Dendritic cell treated with granulocyte-macrophage colony-stimulating factor and Interleukin-4, amounts not matched to agents 40 ng/mL and 50 ng/mL, for 4 days (primary cell): ENCODE results near the gene IGSF23.
"Not testable (repeated sequence)": the region's sequence is repeated elsewhere in the genome, so short reads cannot be mapped to it uniquely, and the experiment has no call there.

Experiments
- H3K27ac Mint-ChIP-seq: one replicate; pipeline ENCODE4 v1.8.0; 2022; ENCODE audit warnings: mild to moderate bottlenecking, mixed read lengths
- H3K27me3 Mint-ChIP-seq: one replicate; pipeline ENCODE4 v1.8.0; 2022; ENCODE audit warnings: mild to moderate bottlenecking, mixed read lengths
- H3K36me3 Mint-ChIP-seq: one replicate; pipeline ENCODE4 v1.8.0; 2022; ENCODE audit warnings: low read depth, mixed read lengths
- H3K4me1 Mint-ChIP-seq: one replicate; pipeline ENCODE4 v1.8.0; 2022; ENCODE audit warnings: low read depth, mixed read lengths
- H3K4me3 Mint-ChIP-seq: one replicate; pipeline ENCODE4 v1.8.0; 2022; ENCODE audit warnings: mild to moderate bottlenecking, moderate library complexity, mixed read lengths
- H3K9me3 Mint-ChIP-seq: one replicate; pipeline ENCODE4 v1.8.0; 2022; ENCODE audit warnings: mixed read lengths
- intact Hi-C: fragments of 100-400 bp; cut with micrococcal nuclease; formaldehyde crosslinking; loops from one replicate; pipeline ENCODE4 v1.15.0; 2022

Gene IGSF23

GRCh38 chr19:44610497-44610896 is 2.9 kb upstream of the IGSF23 start:
- H3K4me3 Mint-ChIP-seq, H3K36me3 Mint-ChIP-seq, H3K9me3 Mint-ChIP-seq, H3K27me3 Mint-ChIP-seq: not testable (repeated sequence)
- intact Hi-C loops: loop anchor here (5.0 kb wide), 1 partner anchor 47 kb away; no protein-coding TSS in a partner anchor
- H3K4me1 Mint-ChIP-seq: peaks cover 30% of the 10 kb centered on the region
- H3K27ac Mint-ChIP-seq: peak overlapping the region; percentile 32

GRCh38 chr19:44611812-44612295 is 1.5 kb upstream of the IGSF23 start:
- H3K9me3 Mint-ChIP-seq: no peaks in the 10 kb centered on the region
- H3K4me1 Mint-ChIP-seq: peaks cover 31% of the 10 kb centered on the region
- H3K4me3 Mint-ChIP-seq: no peak overlapping the region
- intact Hi-C loops: loop anchor here (5.0 kb wide), 1 partner anchor 45 kb away; no protein-coding TSS in a partner anchor
- no peak overlapping the region for H3K27ac Mint-ChIP-seq
- no peaks in the 10 kb centered on the region for H3K36me3 Mint-ChIP-seq
- no peaks in the 10 kb centered on the region for H3K27me3 Mint-ChIP-seq

- H3K27ac Mint-ChIP-seq: no peak overlapping the region
- H3K4me1 Mint-ChIP-seq: peaks cover 31% of the 10 kb centered on the region
- no peak overlapping the region for H3K4me3 Mint-ChIP-seq
- intact Hi-C loops: loop anchor here (5.0 kb wide), 1 partner anchor 43 kb away; no protein-coding TSS in a partner anchor
- H3K36me3 Mint-ChIP-seq: no peaks in the 10 kb centered on the region
- no peaks in the 10 kb centered on the region for H3K9me3 Mint-ChIP-seq
- H3K27me3 Mint-ChIP-seq: no peaks in the 10 kb centered on the region
Measured at GRCh38 chr19:44614313-44614712, 950 bp downstream of the IGSF23 start.

- Mint-ChIP-seq H3K27ac (no peak overlapping the region), H3K27me3 (no peaks in the 10 kb centered on the region), H3K4me1 (peaks cover 35% of the 10 kb centered on the region), H3K9me3 (no peaks in the 10 kb centered on the region), H3K4me3 (no peak overlapping the region), H3K36me3 (no peaks in the 10 kb centered on the region)
- intact Hi-C loops: no loop called here
Measured at GRCh38 chr19:44615863-44616247, 2.5 kb downstream of the IGSF23 start.

GRCh38 chr19:44617110-44617880 is 3.9 kb downstream of the IGSF23 start:
- no peaks in the 10 kb centered on the region for H3K36me3 Mint-ChIP-seq
- H3K9me3 Mint-ChIP-seq: no peaks in the 10 kb centered on the region
- H3K27me3 Mint-ChIP-seq: no peaks in the 10 kb centered on the region
- H3K4me1 Mint-ChIP-seq: peaks cover 37% of the 10 kb centered on the region
- H3K27ac Mint-ChIP-seq: no peak overlapping the region
- intact Hi-C loops: no loop called here
- H3K4me3 Mint-ChIP-seq: no peak overlapping the region

GRCh38 chr19:44618640-44619357 is 5.4 kb downstream of the IGSF23 start:
- H3K4me3 Mint-ChIP-seq: no peak overlapping the region
- H3K27ac Mint-ChIP-seq: no peak overlapping the region
- peaks cover 52% of the 10 kb centered on the region for H3K4me1 Mint-ChIP-seq
- intact Hi-C loops: no loop called here
- peaks cover 2% of the 10 kb centered on the region for H3K9me3 Mint-ChIP-seq
- no peaks in the 10 kb centered on the region for H3K36me3 Mint-ChIP-seq
- H3K27me3 Mint-ChIP-seq: no peaks in the 10 kb centered on the region

GRCh38 chr19:44620667-44621066 is 7.3 kb downstream of the IGSF23 start:
- Mint-ChIP-seq H3K27me3 (peaks cover under 1% of the 10 kb centered on the region), H3K9me3 (peaks cover 9% of the 10 kb centered on the region), H3K4me1 (peaks cover 53% of the 10 kb centered on the region), H3K4me3 (no peak overlapping the region), H3K27ac (no peak overlapping the region), H3K36me3 (peaks cover 6% of the 10 kb centered on the region)
- intact Hi-C loops: loop anchor here (5.0 kb wide), 1 partner anchor 33 kb away; no protein-coding TSS in a partner anchor

GRCh38 chr19:44621367-44621766 is 8.0 kb downstream of the IGSF23 start:
- peaks cover 51% of the 10 kb centered on the region for H3K4me1 Mint-ChIP-seq
- H3K4me3 Mint-ChIP-seq: no peak overlapping the region

GRCh38 chr19:44623080-44623479 is 9.7 kb downstream of the IGSF23 start:
- peaks cover 12% of the 10 kb centered on the region for H3K27me3 Mint-ChIP-seq
- no peak overlapping the region for H3K4me3 Mint-ChIP-seq
- peak overlapping the region; percentile 80 for H3K27ac Mint-ChIP-seq
- peaks cover 6% of the 10 kb centered on the region for H3K36me3 Mint-ChIP-seq
- intact Hi-C loops: loop anchor here (5.0 kb wide), 1 partner anchor 36 kb away; no protein-coding TSS in a partner anchor
- H3K9me3 Mint-ChIP-seq: peaks cover 9% of the 10 kb centered on the region
- H3K4me1 Mint-ChIP-seq: peaks cover 45% of the 10 kb centered on the region

More at GRCh38 chr19:44621367-44621766, 8.0 kb downstream of the IGSF23 start:
- no peak overlapping the region for H3K27ac Mint-ChIP-seq
- peaks cover 9% of the 10 kb centered on the region for H3K9me3 Mint-ChIP-seq
- intact Hi-C loops: loop anchor here (5.0 kb wide), 1 partner anchor 34 kb away; no protein-coding TSS in a partner anchor
- peaks cover 6% of the 10 kb centered on the region for H3K36me3 Mint-ChIP-seq
- H3K27me3 Mint-ChIP-seq: peaks cover 5% of the 10 kb centered on the region

GRCh38 chr19:44623626-44624025 is 10.3 kb downstream of the IGSF23 start:
- H3K27me3 Mint-ChIP-seq: peaks cover 12% of the 10 kb centered on the region

GRCh38 chr19:44624840-44625354 is 11.5 kb downstream of the IGSF23 start:
- peaks cover 28% of the 10 kb centered on the region for H3K4me1 Mint-ChIP-seq
- no peak overlapping the region for H3K27ac Mint-ChIP-seq
- peaks cover 9% of the 10 kb centered on the region for H3K9me3 Mint-ChIP-seq
- H3K36me3 Mint-ChIP-seq: peaks cover 6% of the 10 kb centered on the region
- intact Hi-C loops: loop anchor here (5.0 kb wide), 1 partner anchor 38 kb away; no protein-coding TSS in a partner anchor
- no peak overlapping the region for H3K4me3 Mint-ChIP-seq
- H3K27me3 Mint-ChIP-seq: peaks cover 12% of the 10 kb centered on the region

More at GRCh38 chr19:44623626-44624025, 10.3 kb downstream of the IGSF23 start:
- H3K4me1 Mint-ChIP-seq: peaks cover 40% of the 10 kb centered on the region
- intact Hi-C loops: loop anchor here (5.0 kb wide), 1 partner anchor 36 kb away; no protein-coding TSS in a partner anchor
- peaks cover 6% of the 10 kb centered on the region for H3K36me3 Mint-ChIP-seq
- H3K9me3 Mint-ChIP-seq: peaks cover 9% of the 10 kb centered on the region
- no peak overlapping the region for H3K4me3 Mint-ChIP-seq
- H3K27ac Mint-ChIP-seq: peak overlapping the region; percentile 80

GRCh38 chr19:44625637-44626036 is 12.3 kb downstream of the IGSF23 start:
- H3K4me3 Mint-ChIP-seq, H3K27ac Mint-ChIP-seq, intact Hi-C loops, H3K36me3 Mint-ChIP-seq, H3K9me3 Mint-ChIP-seq: not testable (repeated sequence)
- H3K27me3 Mint-ChIP-seq: peaks cover 13% of the 10 kb centered on the region
- peaks cover 32% of the 10 kb centered on the region for H3K4me1 Mint-ChIP-seq

- H3K36me3 Mint-ChIP-seq: peaks cover 6% of the 10 kb centered on the region
- intact Hi-C loops: no loop called here
- H3K9me3 Mint-ChIP-seq: peaks cover 9% of the 10 kb centered on the region
Measured at GRCh38 chr19:44626048-44626624, 12.8 kb downstream of the IGSF23 start.

More at GRCh38 chr19:44626048-44626624, 12.8 kb downstream of the IGSF23 start:
- Mint-ChIP-seq H3K27ac (no peak overlapping the region), H3K4me1 (peaks cover 32% of the 10 kb centered on the region), H3K4me3 (no peak overlapping the region), H3K27me3 (peaks cover 16% of the 10 kb centered on the region)
